PC-9 (cell line): ENCODE results near the gene HSCB. TPM values are rescaled to one million over a fixed set of nuclear protein-coding genes. Genes with fewer than 3 reads are reported as not detected.

Source experiments
- BruUV-seq: library from RNA; stranded (reverse); fragments of 400-500 nt; replicated peaks from 2 replicates; lab custom pipeline; 2021; lab: Mats Ljungman, UMichigan
- CTCF ChIA-PET: fragments of 300-600 bp; sonication (Branson Sonifier 250); formaldehyde crosslinking; loops from one replicate; lab custom pipeline; 2022; ENCODE audit warnings: antibody characterized with exemption; lab: Charles Lee
- POLR2A ChIA-PET: fragments of 300-600 bp; sonication (Branson Sonifier 250); formaldehyde crosslinking; loops from one replicate; lab custom pipeline; 2022; ENCODE audit warnings: antibody characterized with exemption; ENCODE audit not compliant: unreplicated experiment; lab: Charles Lee
- DNase-seq, 2 experiments: peaks; one replicate each; pipeline versions ENCODE4 v3.0.0 to v3.0.0-alpha.2; 2015 to 2022; ENCODE audit warnings: mixed read lengths in 1 of 2
- H2AFZ ChIP-seq: fragments of 200-600 bp; sonication (generic); 2 replicates; pipeline ENCODE4 v1.8.1; 2017; ENCODE audit warnings: antibody characterized with exemption
- H3F3A ChIP-seq: fragments of 200-600 bp; sonication (generic); 2 replicates; pipeline ENCODE4 v1.8.1; 2017; ENCODE audit warnings: antibody characterized with exemption, mild to moderate bottlenecking, low read depth; ENCODE audit not compliant: insufficient read depth
- H3K27ac ChIP-seq: fragments of 200-600 bp; sonication (generic); 2 replicates; pipeline ENCODE4 v1.6.1; 2016; ENCODE audit warnings: mixed run types
- H3K27me3 ChIP-seq: fragments of 200-600 bp; sonication (generic); 2 replicates; pipeline ENCODE4 v1.6.1; 2016; ENCODE audit warnings: low read depth, mixed run types; ENCODE audit not compliant: insufficient read depth
- H3K36me3 ChIP-seq: fragments of 200-600 bp; sonication (generic); 2 replicates; pipeline ENCODE4 v1.6.1; 2016; ENCODE audit warnings: low read depth, mixed run types
- H3K4me1 ChIP-seq: fragments of 200-600 bp; sonication (generic); replicated peaks from 2 replicates; pipeline ENCODE4 v1.6.1; 2016; ENCODE audit warnings: mixed run types; ENCODE audit not compliant: insufficient read depth
- H3K4me2 ChIP-seq: fragments of 200-600 bp; sonication (generic); 2 replicates; pipeline ENCODE4 v1.6.1; 2017; ENCODE audit warnings: mixed run types
- H3K4me3 ChIP-seq: fragments of 200-600 bp; sonication (generic); 2 replicates; pipeline ENCODE4 v1.6.1; 2016; ENCODE audit warnings: mixed run types
- H3K79me2 ChIP-seq: fragments of 200-600 bp; sonication (generic); 2 replicates; pipeline ENCODE4 v1.6.1; 2017; ENCODE audit warnings: low read depth, mixed run types
- H3K9me2 ChIP-seq: fragments of 200-600 bp; sonication (generic); 2 replicates; pipeline ENCODE4 v1.8.1; 2017; ENCODE audit warnings: mild to moderate bottlenecking; ENCODE audit not compliant: insufficient read depth
- H3K9me3 ChIP-seq: fragments of 200-600 bp; sonication (generic); 2 replicates; pipeline ENCODE4 v1.8.1; 2016; ENCODE audit warnings: low read depth; ENCODE audit not compliant: insufficient read depth
- H4K20me1 ChIP-seq: fragments of 200-600 bp; sonication (generic); 2 replicates; pipeline ENCODE4 v1.8.1; 2017; ENCODE audit not compliant: insufficient read depth
- EZH2 ChIP-seq: fragments of 200-600 bp; sonication (generic); IDR thresholded peaks from 2 replicates; pipeline ENCODE4 v1.8.0; 2017; ENCODE audit warnings: antibody characterized with exemption, low read depth
- intact Hi-C: fragments of 100-400 bp; cut with micrococcal nuclease; formaldehyde crosslinking; loops from one replicate; pipeline ENCODE4 v1.10.0; 2022; ENCODE audit not compliant: unreplicated experiment
- total RNA-seq: library from RNA; stranded (reverse); gene quantifications from 2 replicates; pipeline ENCODE4 v1.2.3, GENCODE V29; 2021
- TF ChIP-seq, protein P1 (sequence below): fragments of 200-600 bp; sonication (generic); conservative IDR thresholded peaks from 2 replicates; pipeline ENCODE4 v1.6.1; 2017; ENCODE audit warnings: mixed run types, antibody characterized with exemption, mild to moderate bottlenecking, moderate library complexity

HSCB gene
- total RNA-seq, 1 experiment from 2014 or later, result 8.3 TPM

DNA sequence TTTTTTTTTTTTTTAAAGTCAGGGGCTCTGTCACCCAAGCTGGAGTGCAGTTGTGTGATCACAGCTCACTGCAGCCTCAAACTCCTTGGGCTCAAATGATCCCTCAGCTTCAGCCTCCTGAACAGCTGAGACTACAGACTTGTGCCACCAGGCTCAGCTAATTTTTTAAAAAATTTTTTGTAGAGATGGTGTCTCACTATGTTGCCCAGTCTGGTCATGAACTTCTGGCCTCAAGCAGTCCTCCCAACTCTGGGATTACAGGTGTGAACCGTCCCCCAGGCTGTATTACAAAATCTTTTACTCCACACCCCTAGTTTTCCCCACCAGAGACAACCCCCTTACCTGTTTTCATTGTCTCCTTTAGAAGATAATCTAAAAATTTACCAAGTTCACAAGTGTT is 32.5 kb downstream of the HSCB start:
- DNase-seq, result no peak
- H2AFZ ChIP-seq, result no peak overlapping the region
- no peaks in the 10 kb centered on the region for H3K27me3 ChIP-seq
- 0 out of 2 replicates have a peak overlapping the region, but pooled peaks have one; percentile 7 for H3K4me2 ChIP-seq
- peaks cover 10% of the 10 kb centered on the region; the same call in 1 of the 2 replicates for H3K36me3 ChIP-seq
- H3K9me3 ChIP-seq, result no peaks in the 10 kb centered on the region
- TF ChIP-seq EZH2, result no peak
- TF ChIP-seq, protein P1, sequence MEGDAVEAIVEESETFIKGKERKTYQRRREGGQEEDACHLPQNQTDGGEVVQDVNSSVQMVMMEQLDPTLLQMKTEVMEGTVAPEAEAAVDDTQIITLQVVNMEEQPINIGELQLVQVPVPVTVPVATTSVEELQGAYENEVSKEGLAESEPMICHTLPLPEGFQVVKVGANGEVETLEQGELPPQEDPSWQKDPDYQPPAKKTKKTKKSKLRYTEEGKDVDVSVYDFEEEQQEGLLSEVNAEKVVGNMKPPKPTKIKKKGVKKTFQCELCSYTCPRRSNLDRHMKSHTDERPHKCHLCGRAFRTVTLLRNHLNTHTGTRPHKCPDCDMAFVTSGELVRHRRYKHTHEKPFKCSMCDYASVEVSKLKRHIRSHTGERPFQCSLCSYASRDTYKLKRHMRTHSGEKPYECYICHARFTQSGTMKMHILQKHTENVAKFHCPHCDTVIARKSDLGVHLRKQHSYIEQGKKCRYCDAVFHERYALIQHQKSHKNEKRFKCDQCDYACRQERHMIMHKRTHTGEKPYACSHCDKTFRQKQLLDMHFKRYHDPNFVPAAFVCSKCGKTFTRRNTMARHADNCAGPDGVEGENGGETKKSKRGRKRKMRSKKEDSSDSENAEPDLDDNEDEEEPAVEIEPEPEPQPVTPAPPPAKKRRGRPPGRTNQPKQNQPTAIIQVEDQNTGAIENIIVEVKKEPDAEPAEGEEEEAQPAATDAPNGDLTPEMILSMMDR, result no peak
- H3K4me1 ChIP-seq, result 0 out of 2 replicates have a peak, but pooled peaks cover 8% of the 10 kb centered on the region
- H3F3A ChIP-seq, result no peaks in the 10 kb centered on the region
- POLR2A ChIA-PET, result no interaction called here
- H4K20me1 ChIP-seq, result no peaks in the 10 kb centered on the region
- no peaks in the 10 kb centered on the region for H3K9me2 ChIP-seq
- no peak overlapping the region; the same call in 1 of the 2 replicates for H3K4me3 ChIP-seq
- CTCF ChIA-PET, result interaction anchor here (0.7 kb wide), 1 partner anchor 16 kb away, joined by 3 read pairs; no protein-coding TSS in a partner anchor
- no TSS peak for BruUV-seq
- H3K79me2 ChIP-seq, result peaks cover 50% of the 10 kb centered on the region
- intact Hi-C loops, result no loop called here
- H3K27ac ChIP-seq, result no peak overlapping the region

DNA sequence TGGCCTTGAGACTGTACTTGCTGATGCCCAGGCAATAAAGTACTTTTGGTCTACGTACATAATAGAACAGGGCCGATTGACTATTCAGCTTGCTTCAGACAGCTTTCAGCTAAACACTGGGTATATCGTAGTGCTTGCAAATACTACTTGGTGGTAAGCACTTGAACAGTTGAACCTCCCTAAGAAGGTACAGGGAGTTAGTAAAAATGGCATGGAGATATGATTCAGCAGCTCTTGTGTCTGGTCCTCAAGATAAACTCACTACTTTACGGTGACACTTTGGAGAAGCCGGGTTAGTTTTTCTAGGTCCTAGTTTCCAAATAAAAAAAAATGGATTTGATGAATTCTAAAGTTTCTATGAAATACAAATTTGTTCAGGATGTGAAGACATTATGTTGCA is 38.0 kb downstream of the HSCB start:
- BruUV-seq, result no TSS peak
- Histone ChIP-seq H3K27ac (no peak overlapping the region), H3K27me3 (no peaks in the 10 kb centered on the region), H4K20me1 (no peaks in the 10 kb centered on the region), H3K4me1 (no peaks in the 10 kb centered on the region), H3K4me3 (no peak overlapping the region), H3K79me2 (peaks cover 32% of the 10 kb centered on the region), H3K36me3 (peaks cover 21% of the 10 kb centered on the region), H3K4me2 (no peak overlapping the region), H3K9me3 (no peaks in the 10 kb centered on the region), H3F3A (no peaks in the 10 kb centered on the region; the same call in 1 of the 2 replicates), H2AFZ (no peak overlapping the region), H3K9me2 (no peaks in the 10 kb centered on the region)
- ChIA-PET POLR2A (no interaction called here), CTCF (interaction anchor here (0.6 kb wide), 1 partner anchor 710 kb away, joined by 6 read pairs; no protein-coding TSS in a partner anchor)
- no peak for TF ChIP-seq EZH2
- TF ChIP-seq, protein P1, result no peak
- intact Hi-C loops, result no loop called here
- no peak for DNase-seq

DNA sequence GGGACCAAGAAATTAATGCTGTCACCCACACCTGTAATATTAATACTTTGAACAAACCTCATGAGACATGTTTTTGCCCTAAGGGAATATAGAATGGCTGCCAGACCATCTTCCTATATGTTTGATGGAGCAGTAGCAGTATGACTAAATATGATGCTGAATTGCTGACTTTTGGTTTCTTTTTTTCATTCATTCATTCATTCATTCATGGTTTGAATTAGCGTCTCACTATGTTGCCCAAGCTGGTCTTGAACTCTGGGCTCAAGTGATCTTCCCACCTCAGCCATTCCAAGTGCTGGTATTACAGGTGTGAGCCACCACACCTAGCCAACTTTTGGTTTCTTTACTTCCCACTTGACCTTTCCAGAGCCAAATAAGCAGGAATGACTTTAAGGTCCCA is 38.5 kb downstream of the HSCB start:
- no peak for DNase-seq
- H3K9me2 ChIP-seq, result no peaks in the 10 kb centered on the region
- H3K4me2 ChIP-seq, result no peak overlapping the region
- no peaks in the 10 kb centered on the region for H3K9me3 ChIP-seq
- POLR2A ChIA-PET, result no interaction called here
- H3F3A ChIP-seq, result no peaks in the 10 kb centered on the region; the same call in 1 of the 2 replicates
- H3K36me3 ChIP-seq, result peaks cover 19% of the 10 kb centered on the region
- no peaks in the 10 kb centered on the region for H4K20me1 ChIP-seq
- H3K27me3 ChIP-seq, result no peaks in the 10 kb centered on the region
- H3K79me2 ChIP-seq, result peaks cover 27% of the 10 kb centered on the region
- no peaks in the 10 kb centered on the region for H3K4me1 ChIP-seq
- TF ChIP-seq EZH2, result no peak
- TF ChIP-seq, protein P1, result no peak
- intact Hi-C loops, result no loop called here
- no peak overlapping the region for H3K4me3 ChIP-seq
- H3K27ac ChIP-seq, result no peak overlapping the region
- CTCF ChIA-PET, result no interaction called here
- BruUV-seq, result no TSS peak
- no peak overlapping the region for H2AFZ ChIP-seq
